Effector memory CD4-positive, alpha-beta T cell (primary cell): ENCODE measurements around the gene CREG2.

ENCODE experiments used
- DNase-seq, 3 donors: peaks; one replicate each; pipeline ENCODE4 v3.0.0-alpha.2; 2020
- H3K27ac ChIP-seq: 2 replicates; pipeline ENCODE4 v1.7.0; 2013; ENCODE audit warnings: mild to moderate bottlenecking, low read length, moderate library complexity; ENCODE audit not compliant: insufficient read depth, poor library complexity, severe bottlenecking
- H3K27me3 ChIP-seq: replicated peaks from 2 replicates; pipeline ENCODE4 v1.7.0; 2013; ENCODE audit warnings: mild to moderate bottlenecking, low read length; ENCODE audit not compliant: insufficient read depth, control insufficient read depth, poor library complexity, severe bottlenecking
- H3K36me3 ChIP-seq: 2 replicates; pipeline ENCODE4 v1.7.0; 2013; ENCODE audit warnings: mild to moderate bottlenecking, low read length, moderate library complexity; ENCODE audit not compliant: control insufficient read depth, insufficient read depth
- H3K4me1 ChIP-seq: 2 replicates; pipeline ENCODE4 v1.7.0; 2013; ENCODE audit warnings: low read length, mild to moderate bottlenecking; ENCODE audit not compliant: control insufficient read depth, insufficient read depth, poor library complexity, severe bottlenecking
- H3K4me3 ChIP-seq: 2 replicates; pipeline ENCODE4 v1.7.0; 2013; ENCODE audit warnings: low read length, low read depth, mild to moderate bottlenecking; ENCODE audit not compliant: insufficient read depth, poor library complexity, severe bottlenecking
- H3K9me3 ChIP-seq: 2 replicates; pipeline ENCODE4 v1.7.0; 2013; ENCODE audit warnings: mild to moderate bottlenecking, low read length, moderate library complexity; ENCODE audit not compliant: control insufficient read depth

The CREG2 gene

GRCh38 chr2:101362316-101362715, 25.0 kb downstream of the CREG2 start:
- no peak overlapping the region for H3K27ac ChIP-seq
- H3K9me3 ChIP-seq, result no peaks in the 10 kb centered on the region
- H3K27me3 ChIP-seq, result no peaks in the 10 kb centered on the region
- no peak for DNase-seq
- H3K36me3 ChIP-seq, result no peaks in the 10 kb centered on the region
- peaks cover 21% of the 10 kb centered on the region for H3K4me1 ChIP-seq
- H3K4me3 ChIP-seq, result no peak overlapping the region

GRCh38 chr2:101361522-101361921, 25.8 kb downstream of the CREG2 start:
- Histone ChIP-seq H3K9me3 (no peaks in the 10 kb centered on the region), H3K4me3 (peak overlapping the region; percentile 18), H3K27ac (peak overlapping the region; percentile 29), H3K4me1 (peaks cover 21% of the 10 kb centered on the region), H3K27me3 (no peaks in the 10 kb centered on the region), H3K36me3 (no peaks in the 10 kb centered on the region)
- DNase-seq, result no peak

- no peak for DNase-seq
- Histone ChIP-seq H3K4me1 (peaks cover 21% of the 10 kb centered on the region), H3K9me3 (no peaks in the 10 kb centered on the region), H3K27ac (no peak overlapping the region), H3K4me3 (peak overlapping the region; percentile 18), H3K27me3 (no peaks in the 10 kb centered on the region), H3K36me3 (no peaks in the 10 kb centered on the region)
These were observed 26.2 kb downstream of the CREG2 start for GRCh38 chr2:101361121-101361520.

- no peak for DNase-seq
- H3K27me3 ChIP-seq, result no peaks in the 10 kb centered on the region
- no peaks in the 10 kb centered on the region for H3K9me3 ChIP-seq
- H3K4me1 ChIP-seq, result peaks cover 21% of the 10 kb centered on the region
- H3K4me3 ChIP-seq, result no peak overlapping the region
- no peak overlapping the region for H3K27ac ChIP-seq
- H3K36me3 ChIP-seq, result no peaks in the 10 kb centered on the region
These were observed 27.1 kb downstream of the CREG2 start for GRCh38 chr2:101360232-101360631.

- Histone ChIP-seq H3K4me3 (no peak overlapping the region), H3K36me3 (no peaks in the 10 kb centered on the region), H3K27ac (no peak overlapping the region), H3K4me1 (peaks cover 21% of the 10 kb centered on the region), H3K9me3 (no peaks in the 10 kb centered on the region), H3K27me3 (no peaks in the 10 kb centered on the region)
- no peak for DNase-seq
These were observed 27.8 kb downstream of the CREG2 start for GRCh38 chr2:101359410-101359954.

- H3K27ac ChIP-seq, result no peak overlapping the region
- H3K4me1 ChIP-seq, result peaks cover 17% of the 10 kb centered on the region
- no peaks in the 10 kb centered on the region for H3K36me3 ChIP-seq
- no peaks in the 10 kb centered on the region for H3K27me3 ChIP-seq
- no peaks in the 10 kb centered on the region for H3K9me3 ChIP-seq
- DNase-seq, result no peak
- H3K4me3 ChIP-seq, result no peak overlapping the region
These were observed 29.9 kb downstream of the CREG2 start for GRCh38 chr2:101357376-101357775.

GRCh38 chr2:101356521-101356920, 30.8 kb downstream of the CREG2 start:
- Histone ChIP-seq H3K36me3 (no peaks in the 10 kb centered on the region), H3K27me3 (no peaks in the 10 kb centered on the region), H3K4me3 (no peak overlapping the region), H3K9me3 (no peaks in the 10 kb centered on the region), H3K4me1 (peaks cover 8% of the 10 kb centered on the region), H3K27ac (no peak overlapping the region)
- no peak for DNase-seq

GRCh38 chr2:101356055-101356454, 31.2 kb downstream of the CREG2 start:
- no peaks in the 10 kb centered on the region for H3K27me3 ChIP-seq
- H3K27ac ChIP-seq, result no peak overlapping the region

GRCh38 chr2:101355401-101356054, 31.8 kb downstream of the CREG2 start:
- Histone ChIP-seq H3K9me3 (no peaks in the 10 kb centered on the region), H3K4me1 (no peaks in the 10 kb centered on the region), H3K36me3 (no peaks in the 10 kb centered on the region), H3K27me3 (no peaks in the 10 kb centered on the region), H3K4me3 (no peak overlapping the region), H3K27ac (no peak overlapping the region)
- DNase-seq, result no peak

More at GRCh38 chr2:101356055-101356454, 31.2 kb downstream of the CREG2 start:
- peaks cover 3% of the 10 kb centered on the region for H3K4me1 ChIP-seq
- H3K4me3 ChIP-seq, result no peak overlapping the region
- H3K9me3 ChIP-seq, result no peaks in the 10 kb centered on the region
- DNase-seq, result no peak
- H3K36me3 ChIP-seq, result no peaks in the 10 kb centered on the region

GRCh38 chr2:101354420-101355311, 32.6 kb downstream of the CREG2 start:
- Histone ChIP-seq H3K36me3 (no peaks in the 10 kb centered on the region), H3K4me1 (no peaks in the 10 kb centered on the region), H3K4me3 (no peak overlapping the region), H3K9me3 (no peaks in the 10 kb centered on the region), H3K27me3 (no peaks in the 10 kb centered on the region), H3K27ac (no peak overlapping the region)
- DNase-seq, result no peak
